GM18508 (cell line): ENCODE measurements around the gene NIP7.
A peak's percentile ranks its signal among the peaks of the same experiment; 100 is the strongest.
"Not testable (repeated sequence)": the region's sequence is repeated elsewhere in the genome, so short reads cannot be mapped to it uniquely, and the experiment has no call there.

ENCODE experiments used
- ATAC-seq: cut with Tn5 transposase; IDR thresholded peaks from one replicate; pipeline ENCODE4 v1.9.1; 2021; ENCODE audit warnings: moderate number of reproducible peaks; ENCODE audit not compliant: insufficient read depth, unreplicated experiment

NIP7 gene

DNA sequence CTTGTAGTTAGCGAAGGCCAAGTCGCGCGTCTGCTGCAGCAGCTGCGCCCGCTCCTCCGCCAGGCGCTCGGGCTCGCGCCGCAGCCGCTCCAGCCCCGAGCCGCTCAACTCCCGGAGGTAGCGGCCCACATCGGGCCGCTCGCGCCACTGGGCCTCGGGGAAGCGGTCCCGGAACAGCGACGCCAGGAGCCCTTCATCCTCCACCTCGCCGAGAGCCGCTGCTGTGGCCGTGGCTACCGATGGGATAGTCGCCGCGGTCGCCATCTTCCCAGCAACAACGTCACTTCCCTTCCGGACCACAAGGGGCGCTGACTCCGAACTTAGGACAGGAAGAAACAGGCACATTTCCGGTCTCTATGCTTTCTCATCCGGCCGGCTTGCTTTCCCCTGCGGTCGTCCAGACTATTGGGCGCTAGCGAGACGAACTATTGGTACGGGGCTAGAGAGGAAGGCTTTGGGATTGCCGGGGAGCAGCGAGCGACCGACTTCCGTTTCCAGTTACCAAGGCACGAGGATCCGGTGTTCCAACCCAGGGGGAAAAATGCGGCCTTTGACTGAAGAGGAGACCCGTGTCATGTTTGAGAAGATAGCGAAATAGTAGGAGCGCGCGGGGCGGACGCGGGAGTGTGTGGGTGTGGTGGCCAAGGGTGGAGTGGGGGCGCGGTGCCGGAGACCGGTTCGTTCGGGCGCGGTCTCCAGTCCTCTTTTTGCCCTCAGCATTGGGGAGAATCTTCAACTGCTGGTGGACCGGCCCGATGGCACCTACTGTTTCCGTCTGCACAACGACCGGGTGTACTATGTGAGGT lies at the start of gene NIP7, which contains the start of gene COG8:
Gene NIP7 (plus strand): TSS at position 484 of the 806 bp plus-strand sequence. CDS start 58 bp downstream, at position 542.
Gene COG8 (minus strand): TSS at position 276 of the 806 bp plus-strand sequence. CDS start 12 bp downstream, at position 264.
- peak; percentile 73 for ATAC-seq

DNA sequence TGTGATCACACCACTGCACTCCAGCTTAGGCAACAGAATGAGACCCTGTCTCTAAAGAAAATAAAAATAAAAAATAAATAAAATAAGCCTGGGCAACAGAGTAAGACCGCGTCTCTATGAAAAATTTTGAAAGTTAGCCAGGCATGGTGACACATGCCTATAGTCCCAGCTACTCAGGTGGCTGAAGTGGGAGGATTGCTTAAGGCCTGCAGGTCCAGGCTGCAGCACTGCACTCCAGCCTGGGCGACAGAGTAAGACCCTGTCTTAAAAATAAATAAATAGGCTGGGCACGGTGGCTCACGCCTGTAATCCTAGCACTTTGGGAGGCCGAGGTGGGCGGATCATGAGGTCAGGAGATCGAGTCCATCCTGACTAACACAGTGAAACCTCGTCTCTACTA lies 47.9 kb upstream of the NIP7 start:
- not testable (repeated sequence) for ATAC-seq

GRCh38 chr16:69293401-69293800 lies 46.2 kb upstream of the NIP7 start:
- no peak for ATAC-seq

DNA sequence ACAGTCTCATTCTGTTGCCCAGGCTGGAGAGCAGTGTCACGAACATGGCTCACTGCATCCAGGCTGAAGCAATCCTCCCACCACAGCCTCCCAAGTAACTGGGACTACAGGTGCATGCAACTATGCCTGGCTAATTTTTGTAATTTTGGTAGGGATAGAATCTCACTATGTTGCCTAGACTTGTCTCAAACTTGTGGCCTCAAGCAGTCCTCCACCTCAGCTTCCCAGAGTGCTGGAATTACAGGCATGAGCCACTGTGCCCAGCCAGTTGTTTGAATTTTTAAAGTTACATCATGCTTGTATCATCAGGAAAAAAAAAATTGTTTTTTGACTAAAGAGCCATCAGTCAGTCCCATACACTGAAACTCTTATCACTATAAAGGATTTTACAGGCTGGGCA lies 45.5 kb upstream of the NIP7 start:
- ATAC-seq = no peak

DNA sequence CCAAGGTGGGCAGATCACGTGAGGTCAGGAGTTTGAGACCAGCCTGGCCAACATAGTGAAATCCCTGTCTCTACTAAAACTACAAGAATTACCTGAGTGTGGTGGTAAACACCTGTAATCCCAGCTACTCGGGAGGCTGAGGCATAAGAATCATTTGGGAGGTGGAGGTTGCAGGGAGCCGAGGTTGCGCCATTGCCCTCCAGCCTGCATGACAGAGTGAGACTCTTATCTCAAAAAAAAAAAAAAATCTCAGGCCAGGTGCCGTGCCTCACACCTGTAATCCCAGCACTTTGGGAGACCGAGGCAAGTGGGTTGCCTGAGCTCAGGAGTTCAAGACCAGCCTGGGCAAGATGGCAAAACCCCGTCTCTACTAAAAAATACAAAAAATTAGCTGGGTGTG lies 42.8 kb upstream of the NIP7 start:
- not testable (repeated sequence) for ATAC-seq

DNA sequence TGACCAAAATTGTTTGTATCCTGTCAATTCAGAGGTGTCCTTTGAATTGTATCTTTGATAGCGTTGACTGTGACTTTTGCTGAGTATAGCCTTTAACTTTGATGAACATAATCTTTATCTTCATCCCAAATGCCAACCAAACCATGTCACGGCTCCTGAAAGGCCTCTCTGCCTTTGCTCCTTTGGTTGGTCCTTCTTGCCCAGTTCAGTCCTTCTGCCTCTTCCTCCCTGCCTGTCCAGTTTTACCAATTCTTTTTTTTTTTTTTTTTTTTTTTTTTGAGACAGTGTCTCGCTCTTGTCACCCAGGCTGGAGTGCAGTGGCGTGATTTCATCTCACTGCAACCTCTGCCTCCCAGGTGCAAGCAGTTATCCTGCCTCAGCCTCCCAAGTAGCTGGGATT lies 41.3 kb upstream of the NIP7 start:
- ATAC-seq = no peak

DNA sequence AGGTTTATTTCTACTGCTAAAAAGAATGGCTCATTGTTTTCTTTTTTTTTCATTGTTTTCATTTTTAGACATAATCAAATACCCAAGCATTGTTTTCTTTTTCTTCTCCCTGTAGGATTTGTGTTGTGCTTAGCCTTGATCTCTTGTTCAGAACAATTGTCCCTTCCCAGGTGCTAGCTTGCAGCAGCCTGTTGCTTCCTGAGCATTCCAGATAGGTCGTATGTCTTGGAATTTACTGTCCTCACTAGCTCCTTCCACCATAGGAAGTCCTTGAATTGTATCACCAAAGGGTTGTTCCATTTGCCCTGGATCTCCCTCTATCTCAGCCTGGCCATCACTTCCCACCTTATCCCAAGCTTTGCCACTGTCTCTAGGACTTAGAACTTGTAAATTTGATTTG lies 38.4 kb upstream of the NIP7 start:
- ATAC-seq = no peak

DNA sequence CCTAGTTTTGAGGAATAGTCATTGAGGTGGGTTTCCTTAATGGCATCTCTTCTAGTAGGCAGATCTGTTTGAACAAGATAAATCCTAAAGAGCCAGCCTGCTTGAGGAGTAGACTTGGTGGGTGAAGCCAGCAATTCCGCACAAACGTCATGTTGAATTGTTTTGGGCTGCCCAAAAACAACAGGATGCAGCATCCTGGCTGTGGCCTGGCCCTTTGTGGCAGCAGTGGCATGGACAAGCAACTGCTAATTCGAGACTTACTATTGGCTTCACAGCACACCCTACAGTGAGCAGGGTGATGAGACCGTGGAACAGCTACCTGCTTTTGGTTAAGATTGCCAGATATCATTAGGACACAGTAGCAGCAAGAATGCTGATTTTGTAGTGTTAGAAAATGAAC lies 37.7 kb upstream of the NIP7 start:
- ATAC-seq = no peak

- ATAC-seq = no peak
These were observed 37.3 kb upstream of the NIP7 start for GRCh38 chr16:69302301-69302700.

- no peak for ATAC-seq
These were observed 33.5 kb upstream of the NIP7 start for GRCh38 chr16:69306031-69306430.

- no peak for ATAC-seq
These were observed 32.5 kb upstream of the NIP7 start for GRCh38 chr16:69307091-69307490.

DNA sequence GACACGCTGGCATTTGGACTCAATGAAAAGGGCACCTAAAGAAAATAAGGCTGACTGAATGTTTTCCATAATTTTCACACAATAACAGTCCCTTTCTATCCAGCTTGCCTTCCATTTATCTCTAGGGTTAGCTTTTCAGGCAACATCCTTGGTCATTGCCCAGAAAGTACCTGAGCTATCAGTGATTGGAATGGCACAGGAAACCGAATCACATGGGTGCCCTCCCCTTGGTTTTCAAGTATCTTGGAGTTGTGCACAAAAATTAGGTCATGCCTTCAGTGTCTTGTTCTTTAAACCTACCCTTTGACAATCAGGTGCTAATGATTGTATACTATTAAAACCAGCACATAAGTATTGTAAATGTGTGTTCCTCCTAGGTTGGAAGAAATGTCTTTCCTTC lies 31.7 kb upstream of the NIP7 start:
- no peak for ATAC-seq

DNA sequence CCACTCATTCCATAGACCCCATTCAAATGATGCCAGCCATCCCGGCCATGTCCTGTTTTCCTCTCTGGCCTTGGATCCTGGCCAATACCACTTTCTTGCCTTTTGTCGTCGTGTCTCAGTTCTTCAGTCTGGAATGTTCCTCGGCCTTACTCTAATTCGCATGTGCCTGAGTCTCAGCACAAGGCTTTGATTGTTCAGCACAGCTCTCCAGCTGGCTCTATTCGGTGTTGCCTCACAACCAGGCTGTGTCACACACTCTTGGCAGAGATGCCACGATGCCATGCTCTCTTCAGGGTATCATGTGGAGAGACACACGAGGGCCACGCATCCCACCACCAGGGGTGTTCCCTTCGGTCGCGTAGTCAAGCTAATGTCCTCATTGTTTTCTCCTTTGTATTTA lies 30.3 kb upstream of the NIP7 start:
- ATAC-seq = no peak

DNA sequence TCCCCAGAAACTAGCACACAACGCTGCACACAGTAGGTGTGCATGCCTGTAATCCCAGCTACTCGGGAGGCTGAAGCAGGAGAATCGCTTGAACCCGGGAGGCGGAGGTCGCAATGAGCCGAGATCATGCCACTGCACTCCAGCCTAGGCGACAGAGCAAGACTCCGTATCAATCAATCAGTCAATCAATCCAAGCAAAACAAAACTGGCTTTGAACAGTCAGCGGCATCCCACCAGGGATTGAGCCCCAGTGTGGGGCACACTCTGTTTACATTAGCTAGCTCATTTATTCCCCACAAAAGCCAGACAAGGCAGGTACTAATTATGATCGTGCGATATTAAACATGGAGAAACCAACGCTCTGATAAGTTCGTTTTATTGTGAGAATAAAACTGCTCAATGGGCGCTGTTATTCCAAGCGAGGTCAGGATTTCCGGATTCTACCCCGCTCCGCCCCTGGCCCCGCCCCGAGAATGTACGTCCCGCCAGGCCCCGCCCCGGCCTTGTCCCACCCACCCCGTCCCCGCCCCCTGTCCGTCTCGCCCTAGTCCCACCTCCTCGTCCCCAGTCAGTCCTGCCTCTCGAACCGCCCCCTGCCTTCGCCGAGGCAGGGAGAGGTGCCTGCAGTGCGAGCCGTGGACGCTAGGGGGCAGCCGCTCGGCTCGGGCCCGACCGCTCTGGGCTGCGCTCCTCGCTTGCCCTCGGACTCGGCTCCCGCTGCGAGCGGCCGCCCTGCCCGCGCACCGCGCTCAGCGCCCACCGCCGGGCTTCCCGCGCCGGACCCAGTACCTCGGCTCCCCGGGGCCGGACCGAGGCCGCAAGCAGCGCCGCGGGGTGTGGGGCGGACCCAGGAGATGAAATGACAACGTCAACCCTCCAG lies 28.7 kb upstream of the NIP7 start, which contains the start of gene VPS4A:
Gene VPS4A (plus strand): TSS at position 698 of the 880 bp plus-strand sequence. CDS start 162 bp downstream, at position 860.
- ATAC-seq = peak; percentile 68

- peak; percentile 27 for ATAC-seq
These were observed 27.8 kb upstream of the NIP7 start for GRCh38 chr16:69311533-69312387.

DNA sequence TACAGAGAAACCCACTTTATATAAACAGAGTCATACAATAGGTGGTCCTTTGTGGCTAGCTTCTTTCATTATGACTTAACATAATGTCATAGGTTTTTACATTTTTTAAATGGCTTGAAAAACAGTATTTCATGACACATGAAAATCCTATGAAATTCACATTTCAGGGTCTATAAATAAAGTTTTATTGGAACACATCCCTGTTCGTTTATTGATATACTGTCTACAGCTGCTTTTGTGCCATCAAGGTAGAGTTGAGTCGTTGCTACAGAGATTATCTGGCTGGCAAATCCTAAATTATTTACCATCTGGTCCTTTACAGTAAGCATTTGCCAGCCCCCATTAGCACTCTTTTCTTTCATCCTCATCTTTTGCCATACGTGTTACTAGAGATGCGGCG lies 26.1 kb upstream of the NIP7 start:
- ATAC-seq = no peak

GRCh38 chr16:69314534-69314933 lies 25.0 kb upstream of the NIP7 start:
- no peak for ATAC-seq

- ATAC-seq = no peak
These were observed 23.9 kb upstream of the NIP7 start for GRCh38 chr16:69315486-69316311.

GRCh38 chr16:69316595-69317034 lies 23.0 kb upstream of the NIP7 start:
- ATAC-seq = no peak
